Caco-2 (cell line): ENCODE data around the gene EVC2. TPM values are rescaled to one million over a fixed set of nuclear protein-coding genes. Genes with fewer than 3 reads are reported as not detected.

Source experiments
- BruUV-seq: library from RNA; stranded (reverse); fragments of 400-500 nt; replicated peaks from 2 replicates; lab custom pipeline; 2021; lab: Mats Ljungman, UMichigan
- CTCF ChIA-PET: fragments of 300-600 bp; sonication (Branson Sonifier 250); formaldehyde crosslinking; loops from one replicate; lab custom pipeline; 2022; ENCODE audit warnings: antibody characterized with exemption; lab: Charles Lee
- POLR2A ChIA-PET: fragments of 300-600 bp; sonication (Branson Sonifier 250); formaldehyde crosslinking; loops from one replicate; lab custom pipeline; 2022; ENCODE audit warnings: antibody characterized with exemption; lab: Charles Lee
- DNase-seq, 2 experiments: peaks; one replicate each; pipeline versions ENCODE4 v3.0.0 to v3.0.0-alpha.2; 2020 to 2022
- H3K27me3 ChIP-seq: replicated peaks from 2 replicates; pipeline ENCODE4 v1.6.0; 2011; ENCODE audit warnings: low read length; ENCODE audit not compliant: control insufficient read depth, insufficient read depth
- H3K36me3 ChIP-seq: 2 replicates; pipeline ENCODE4 v1.5.1; 2011; ENCODE audit warnings: low read length; ENCODE audit not compliant: control insufficient read depth, insufficient read depth
- H3K4me1 ChIP-seq: fragments of 250-450 bp; sonication (Bioruptor Pico); 2 replicates; pipeline ENCODE4 v1.5.1; 2020; ENCODE audit warnings: mild to moderate bottlenecking
- H3K4me3 ChIP-seq: 2 replicates; pipeline ENCODE4 v1.5.1; 2011; ENCODE audit warnings: low read depth, mild to moderate bottlenecking, control low read depth, low read length
- H3K9me3 ChIP-seq: fragments of 250-450 bp; sonication (Bioruptor Pico); 2 replicates; pipeline ENCODE4 v1.5.1; 2020; ENCODE audit warnings: mild to moderate bottlenecking, moderate library complexity
- H3K27ac Mint-ChIP-seq: one replicate; pipeline ENCODE4 v1.8.0; 2022; ENCODE audit warnings: mixed read lengths; ENCODE audit not compliant: unreplicated experiment
- H3K27me3 Mint-ChIP-seq: one replicate; pipeline ENCODE4 v1.8.0; 2022; ENCODE audit warnings: mixed read lengths; ENCODE audit not compliant: insufficient read depth, unreplicated experiment
- H3K36me3 Mint-ChIP-seq: one replicate; pipeline ENCODE4 v1.8.0; 2022; ENCODE audit warnings: mild to moderate bottlenecking, mixed read lengths; ENCODE audit not compliant: insufficient read depth, unreplicated experiment
- H3K4me1 Mint-ChIP-seq: one replicate; pipeline ENCODE4 v1.8.0; 2022; ENCODE audit warnings: low read depth, mixed read lengths; ENCODE audit not compliant: unreplicated experiment
- H3K4me3 Mint-ChIP-seq: one replicate; pipeline ENCODE4 v1.8.0; 2022; ENCODE audit warnings: mild to moderate bottlenecking, moderate library complexity, mixed read lengths; ENCODE audit not compliant: unreplicated experiment
- H3K9me3 Mint-ChIP-seq: one replicate; pipeline ENCODE4 v1.8.0; 2022; ENCODE audit warnings: mixed read lengths; ENCODE audit not compliant: unreplicated experiment
- CTCF ChIP-seq, 2 experiments: fragments of 200-600 bp in 1 of 2; IDR thresholded peaks; 1 replicate in 1 of 2; 2 replicates in 1 of 2; pipeline versions ENCODE4 v1.5.1 to v1.8.0; 2011 to 2022; ENCODE audit warnings: antibody characterized with exemption in 1 of 2, control low read depth in 1 of 2, inconsistent platforms in 1 of 2, low read depth in 1 of 2, low read length in 1 of 2, mild to moderate bottlenecking in 1 of 2, moderate library complexity in 1 of 2; ENCODE audit not compliant: insufficient read depth in 1 of 2, severe bottlenecking in 1 of 2, unreplicated experiment in 1 of 2
- intact Hi-C: fragments of 100-400 bp; cut with micrococcal nuclease; formaldehyde crosslinking; loops from one replicate; pipeline ENCODE4 v1.10.0; 2022; ENCODE audit not compliant: unreplicated experiment
- total RNA-seq: library from RNA; stranded (reverse); gene quantifications from 2 replicates; pipeline ENCODE4 v1.2.3, GENCODE V29; 2022

Gene EVC2
- total RNA-seq, 1 experiment from 2014 or later, result not detected

DNA sequence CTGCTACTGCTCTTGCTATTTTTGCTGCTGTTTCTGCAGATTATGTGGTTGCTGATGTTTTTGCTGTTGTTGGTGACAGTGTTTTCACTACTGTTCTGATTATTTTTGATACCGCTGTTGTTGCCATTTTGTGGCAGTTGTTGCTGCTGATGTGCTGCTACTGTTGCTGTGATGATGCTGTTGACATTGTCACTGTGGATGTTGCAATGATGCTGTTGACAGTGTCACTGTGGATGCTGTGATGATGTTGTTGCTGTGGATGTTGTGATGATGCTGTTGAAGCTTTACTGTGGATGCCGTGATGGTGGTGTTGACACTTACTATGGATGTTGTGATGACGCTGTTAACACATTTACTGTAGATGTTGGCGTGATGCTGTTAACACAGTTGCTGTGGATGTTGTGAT lies 180.3 kb downstream of the EVC2 start:
- no peak for DNase-seq
- TF ChIP-seq CTCF (IDR thresholded peaks at IDR 0.05; ENCODE audit: insufficient read depth in 1 of 2, low read depth in 1 of 2, low read length in 1 of 2, severe bottlenecking in 1 of 2, unreplicated experiment in 1 of 2), result no peak
- H3K9me3 ChIP-seq, result no peaks in the 10 kb centered on the region
- Mint-ChIP-seq H3K27ac (no peak overlapping the region), H3K9me3 (peaks cover 21% of the 10 kb centered on the region), H3K4me1 (no peaks in the 10 kb centered on the region), H3K27me3 (no peaks in the 10 kb centered on the region), H3K4me3 (no peak overlapping the region), H3K36me3 (no peaks in the 10 kb centered on the region)
- no peaks in the 10 kb centered on the region for H3K4me1 ChIP-seq
- no peaks in the 10 kb centered on the region for H3K36me3 ChIP-seq
- H3K4me3 ChIP-seq, result no peak overlapping the region
- no peaks in the 10 kb centered on the region for H3K27me3 ChIP-seq
- intact Hi-C loops, result no loop called here
- BruUV-seq, result no TSS peak
- ChIA-PET CTCF (no interaction called here), POLR2A (no interaction called here)

- Histone ChIP-seq H3K9me3 (no peaks in the 10 kb centered on the region), H3K36me3 (no peaks in the 10 kb centered on the region), H3K4me3 (no peak overlapping the region), H3K27me3 (no peaks in the 10 kb centered on the region), H3K4me1 (no peaks in the 10 kb centered on the region)
- Mint-ChIP-seq H3K27me3 (no peaks in the 10 kb centered on the region), H3K4me3 (no peak overlapping the region), H3K9me3 (peaks cover 15% of the 10 kb centered on the region), H3K36me3 (no peaks in the 10 kb centered on the region), H3K4me1 (no peaks in the 10 kb centered on the region), H3K27ac (no peak overlapping the region)
- DNase-seq, result no peak
- CTCF ChIA-PET, result no interaction called here
- TF ChIP-seq CTCF (IDR thresholded peaks at IDR 0.05; ENCODE audit: insufficient read depth in 1 of 2, low read depth in 1 of 2, low read length in 1 of 2, severe bottlenecking in 1 of 2, unreplicated experiment in 1 of 2), result no peak
- POLR2A ChIA-PET, result no interaction called here
- intact Hi-C loops, result no loop called here
- BruUV-seq, result no TSS peak
Measured at GRCh38 chr4:5527211-5527610, 181.1 kb downstream of the EVC2 start.

DNA sequence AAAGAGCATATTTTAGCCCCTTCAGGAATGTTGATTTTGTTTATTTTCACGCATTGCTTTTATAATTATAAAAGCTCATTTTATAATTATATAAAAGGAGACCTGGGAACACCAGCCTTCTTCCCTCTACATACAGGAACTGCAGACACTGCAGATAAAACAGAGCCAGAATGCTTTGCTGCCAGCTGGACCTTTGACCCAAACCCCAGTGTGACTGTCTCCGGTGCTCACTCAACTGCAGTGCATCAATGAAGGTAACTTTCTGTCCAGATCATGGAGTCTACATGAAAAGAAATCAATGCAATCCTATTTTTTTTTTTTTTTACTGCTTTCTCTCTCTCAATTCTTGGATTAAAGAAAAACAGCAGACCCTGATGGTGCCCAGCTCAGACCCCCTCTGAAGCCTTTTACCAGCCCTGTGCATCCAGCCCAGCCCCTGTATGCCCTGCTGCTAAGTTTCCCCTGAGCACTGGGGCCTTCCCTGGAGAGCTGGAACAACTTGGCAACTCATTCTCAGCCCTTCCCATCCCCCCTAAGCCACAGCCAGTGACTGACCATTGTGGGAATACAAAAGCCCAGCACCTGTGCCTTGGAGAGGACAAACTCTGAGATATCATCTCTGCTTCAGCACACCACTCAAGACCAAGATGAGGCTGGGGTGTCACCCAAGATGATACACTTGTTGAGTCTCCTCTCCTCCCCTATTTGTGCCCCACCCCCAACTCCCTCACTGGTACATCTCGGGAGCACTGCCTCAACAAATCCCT lies 182.1 kb downstream of the EVC2 start:
- DNase-seq, result no peak
- BruUV-seq, result no TSS peak
- H3K36me3 ChIP-seq, result no peaks in the 10 kb centered on the region
- no peaks in the 10 kb centered on the region for H3K27me3 ChIP-seq
- H3K9me3 ChIP-seq, result no peaks in the 10 kb centered on the region
- Mint-ChIP-seq H3K4me1 (no peaks in the 10 kb centered on the region), H3K27ac (no peak overlapping the region), H3K27me3 (no peaks in the 10 kb centered on the region), H3K9me3 (peaks cover 15% of the 10 kb centered on the region), H3K36me3 (no peaks in the 10 kb centered on the region), H3K4me3 (no peak overlapping the region)
- H3K4me3 ChIP-seq, result no peak overlapping the region
- intact Hi-C loops, result no loop called here
- no peaks in the 10 kb centered on the region for H3K4me1 ChIP-seq
- ChIA-PET POLR2A (no interaction called here), CTCF (no interaction called here)
- no peak for TF ChIP-seq CTCF (IDR thresholded peaks at IDR 0.05; ENCODE audit: insufficient read depth in 1 of 2, low read depth in 1 of 2, low read length in 1 of 2, severe bottlenecking in 1 of 2, unreplicated experiment in 1 of 2)
